Kidney (tissue), 14 donors: ENCODE results near the gene CLDND1. TPM values are rescaled to one million over a fixed set of nuclear protein-coding genes. Genes with fewer than 3 reads are reported as not detected.

Experiments
- DNase-seq, 5 donors: peaks; one replicate each; pipeline ENCODE4 v3.0.0-alpha.2; 2013 to 2020
- FAIRE-seq: peaks from 2 replicates; lab custom pipeline; 2012; peaks lifted over from hg19 to GRCh38; lab: Jason Lieb, UNC
- H3K27ac ChIP-seq, 2 donors: one replicate each; pipeline ENCODE4 v1.7.0; 2013; ENCODE audit warnings: low read depth in 2 of 2, low read length in 2 of 2, inconsistent platforms in 1 of 2
- H3K27me3 ChIP-seq: one replicate; pipeline ENCODE4 v1.7.1; 2013; ENCODE audit warnings: low read length, inconsistent platforms; ENCODE audit not compliant: control insufficient read depth, insufficient read depth
- H3K36me3 ChIP-seq, 3 donors: one replicate each; pipeline versions ENCODE4 v1.7.0 to v1.7.1; 2013; ENCODE audit warnings: low read length in 3 of 3, control low read depth in 1 of 3, inconsistent platforms in 1 of 3; ENCODE audit not compliant: insufficient read depth in 3 of 3, control insufficient read depth in 2 of 3
- H3K4me1 ChIP-seq, 3 donors: one replicate each; pipeline versions ENCODE4 v1.7.0 to v1.7.1; 2013; ENCODE audit warnings: low read length in 3 of 3, inconsistent platforms in 1 of 3, low read depth in 1 of 3; ENCODE audit not compliant: control insufficient read depth in 2 of 3, insufficient read depth in 2 of 3
- H3K4me3 ChIP-seq, 3 donors: one replicate each; pipeline versions ENCODE4 v1.7.0 to v1.8.1; 2013; ENCODE audit warnings: low read length in 3 of 3, control low read depth in 1 of 3, inconsistent platforms in 1 of 3
- H3K9ac ChIP-seq, 3 donors: one replicate each; pipeline versions ENCODE4 v1.7.0 to v1.7.1; 2013; ENCODE audit warnings: low read length in 3 of 3, control low read depth in 1 of 3, inconsistent platforms in 1 of 3
- H3K9me3 ChIP-seq, 3 donors: one replicate each; pipeline versions ENCODE4 v1.7.0 to v1.7.1; 2013; ENCODE audit warnings: low read length in 3 of 3, control low read depth in 1 of 3, inconsistent platforms in 1 of 3; ENCODE audit not compliant: control insufficient read depth in 2 of 3, insufficient read depth in 1 of 3
- intact Hi-C: fragments of 100-400 bp; cut with DNase I; formaldehyde crosslinking; loops from one replicate; pipeline ENCODE4 v1.11.1; 2022
- polyA plus RNA-seq: library from polyadenylated mRNA; stranded (reverse); fragments of 350-450 nt; fragmentation: Illumina TruSeq; extraction: RNeasy Lipid Tissue Mini Kit (QIAGEN cat#74804); gene quantifications from one replicate; pipeline ENCODE4 v1.2.3, GENCODE V29; 2014; ENCODE audit warnings: low read depth, low replicate concordance; ENCODE audit not compliant: insufficient read depth
- total RNA-seq: library from RNA; stranded (reverse); fragmentation: NEBNext Ultra II Directional; extraction: Animal tissue kit (Norgen Biotek cat#: 25700); gene quantifications from one replicate; pipeline ENCODE4 v1.2.1, GENCODE V29; 2021
- TF ChIP-seq, protein P1 (sequence below): IDR thresholded peaks from 3 replicates; pipeline ENCODE4 v1.5.1; 2012; ENCODE audit warnings: mild to moderate bottlenecking, moderate library complexity, borderline replicate concordance; ENCODE audit not compliant: insufficient read depth; ENCODE audit errors: extremely low read depth
- donor health status: control.
- donor health status: control.
- donor health status: control.
- donor health status: control.
- donor health status: control.
- donor health status: DM: yes; HTN: yes; CAD: no.
- donor health status: Normal renal cell carcinoma (clear cell type).

CLDND1 gene
- total and polyA plus RNA-seq, 2 donors from 2014 or later: 35.8 to 77.2 TPM

GRCh38 chr3:98508582-98508981 is 14.1 kb downstream of the CLDND1 start:
- no peak overlapping the region for H3K4me3 ChIP-seq
- intact Hi-C loops: no loop called here
- H3K9me3 ChIP-seq: no peaks in the 10 kb centered on the region
- DNase-seq (no peak), FAIRE-seq (no peak)
- no peaks in the 10 kb centered on the region for H3K27me3 ChIP-seq
- no peaks in the 10 kb centered on the region for H3K4me1 ChIP-seq
- no peak overlapping the region for H3K9ac ChIP-seq
- peaks cover 0 to 2% (median 0%) of the 10 kb centered on the region in 3 donors for H3K36me3 ChIP-seq
- TF ChIP-seq, protein P1, sequence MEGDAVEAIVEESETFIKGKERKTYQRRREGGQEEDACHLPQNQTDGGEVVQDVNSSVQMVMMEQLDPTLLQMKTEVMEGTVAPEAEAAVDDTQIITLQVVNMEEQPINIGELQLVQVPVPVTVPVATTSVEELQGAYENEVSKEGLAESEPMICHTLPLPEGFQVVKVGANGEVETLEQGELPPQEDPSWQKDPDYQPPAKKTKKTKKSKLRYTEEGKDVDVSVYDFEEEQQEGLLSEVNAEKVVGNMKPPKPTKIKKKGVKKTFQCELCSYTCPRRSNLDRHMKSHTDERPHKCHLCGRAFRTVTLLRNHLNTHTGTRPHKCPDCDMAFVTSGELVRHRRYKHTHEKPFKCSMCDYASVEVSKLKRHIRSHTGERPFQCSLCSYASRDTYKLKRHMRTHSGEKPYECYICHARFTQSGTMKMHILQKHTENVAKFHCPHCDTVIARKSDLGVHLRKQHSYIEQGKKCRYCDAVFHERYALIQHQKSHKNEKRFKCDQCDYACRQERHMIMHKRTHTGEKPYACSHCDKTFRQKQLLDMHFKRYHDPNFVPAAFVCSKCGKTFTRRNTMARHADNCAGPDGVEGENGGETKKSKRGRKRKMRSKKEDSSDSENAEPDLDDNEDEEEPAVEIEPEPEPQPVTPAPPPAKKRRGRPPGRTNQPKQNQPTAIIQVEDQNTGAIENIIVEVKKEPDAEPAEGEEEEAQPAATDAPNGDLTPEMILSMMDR: no peak
- H3K27ac ChIP-seq: no peak overlapping the region

DNA sequence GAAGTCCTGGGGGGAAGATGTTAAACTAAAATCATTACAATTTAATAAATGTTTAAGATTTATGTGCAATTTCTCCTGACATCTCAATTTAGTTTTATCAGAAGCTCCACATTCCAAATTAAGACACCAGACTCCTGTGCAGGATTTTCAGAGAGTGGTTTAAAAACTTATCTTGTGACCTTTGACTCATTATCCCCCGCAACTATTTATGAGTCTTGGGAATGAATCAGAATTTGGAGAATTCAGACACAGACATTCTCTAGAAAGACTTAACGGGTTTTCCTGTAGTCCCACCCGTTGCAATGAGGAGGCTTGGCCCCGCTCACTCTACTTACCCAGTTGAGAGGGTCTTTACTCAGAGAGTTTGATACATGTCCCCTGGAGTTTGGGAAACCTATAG is 18.2 kb downstream of the CLDND1 start:
- Histone ChIP-seq H3K9ac (no peak overlapping the region), H3K27ac (no peak overlapping the region), H3K9me3 (no peaks in the 10 kb centered on the region), H3K27me3 (no peaks in the 10 kb centered on the region), H3K36me3 (no peaks in the 10 kb centered on the region), H3K4me1 (no peaks in the 10 kb centered on the region), H3K4me3 (no peak overlapping the region)
- FAIRE-seq (no peak), DNase-seq (peak in 1 of 5 donors; percentile 19)
- intact Hi-C loops: no loop called here
- TF ChIP-seq, protein P1: no peak

- H3K27me3 ChIP-seq: no peaks in the 10 kb centered on the region
- FAIRE-seq (no peak), DNase-seq (no peak)
- intact Hi-C loops: no loop called here
- H3K4me1 ChIP-seq: no peaks in the 10 kb centered on the region
- no peak overlapping the region for H3K4me3 ChIP-seq
- no peak overlapping the region for H3K27ac ChIP-seq
- H3K36me3 ChIP-seq: no peaks in the 10 kb centered on the region
- TF ChIP-seq, protein P1: no peak
- no peaks in the 10 kb centered on the region for H3K9me3 ChIP-seq
- no peak overlapping the region for H3K9ac ChIP-seq
These were observed 20.7 kb downstream of the CLDND1 start for GRCh38 chr3:98501863-98502576.
